KMS-11 (cell line): ENCODE results near the gene PCDHB1.

Experiments used
- H2AFZ ChIP-seq: fragments of 200-600 bp; sonication (generic); 2 replicates; pipeline ENCODE4 v1.6.1; 2016; ENCODE audit warnings: antibody characterized with exemption, mixed run types, low read depth
- H3K27ac ChIP-seq: fragments of 200-600 bp; sonication (generic); 2 replicates; pipeline ENCODE4 v1.6.1; 2016; ENCODE audit warnings: mild to moderate bottlenecking, mixed run types
- H3K27me3 ChIP-seq: fragments of 200-600 bp; sonication (generic); 2 replicates; pipeline ENCODE4 v1.6.1; 2017; ENCODE audit warnings: mild to moderate bottlenecking, low read depth, mixed run types, moderate library complexity; ENCODE audit not compliant: insufficient read depth
- H3K36me3 ChIP-seq: fragments of 200-600 bp; sonication (generic); 2 replicates; pipeline ENCODE4 v1.6.1; 2017; ENCODE audit warnings: mild to moderate bottlenecking, mixed run types; ENCODE audit not compliant: insufficient read depth
- H3K4me1 ChIP-seq: fragments of 200-600 bp; sonication (generic); 2 replicates; pipeline ENCODE4 v1.6.1; 2016; ENCODE audit warnings: mild to moderate bottlenecking, low read depth, mixed run types; ENCODE audit not compliant: poor library complexity, severe bottlenecking
- H3K4me2 ChIP-seq: fragments of 200-600 bp; sonication (generic); 2 replicates; pipeline ENCODE4 v1.7.0; 2016; ENCODE audit warnings: mild to moderate bottlenecking, mixed run types
- H3K4me3 ChIP-seq: fragments of 200-600 bp; sonication (generic); IDR thresholded peaks from 2 replicates; pipeline ENCODE4 v1.6.1; 2017; ENCODE audit warnings: low read depth, low read length, mixed read lengths; ENCODE audit not compliant: insufficient read depth
- H3K79me2 ChIP-seq: fragments of 200-600 bp; sonication (generic); 2 replicates; pipeline ENCODE4 v1.6.1; 2016; ENCODE audit warnings: low read depth, mixed run types; ENCODE audit not compliant: insufficient read depth
- H3K9ac ChIP-seq: fragments of 200-600 bp; sonication (generic); 2 replicates; pipeline ENCODE4 v1.6.1; 2016; ENCODE audit warnings: mild to moderate bottlenecking, mixed run types
- H4K20me1 ChIP-seq: fragments of 200-600 bp; sonication (generic); 2 replicates; pipeline ENCODE4 v1.6.1; 2016; ENCODE audit warnings: mild to moderate bottlenecking, mixed run types; ENCODE audit not compliant: insufficient read depth
- TF ChIP-seq, protein P1 (sequence below): fragments of 200-600 bp; sonication (generic); conservative IDR thresholded peaks from 2 replicates; pipeline ENCODE4 v1.6.1; 2017; ENCODE audit warnings: low read depth, mild to moderate bottlenecking, antibody characterized with exemption, low read length, moderate library complexity, mixed read lengths

PCDHB1 gene

GRCh38 chr5:141039061-141039460 lies 12.1 kb upstream of the PCDHB1 start:
- no peak overlapping the region for H3K4me2 ChIP-seq
- H3K27ac ChIP-seq: no peak overlapping the region
- no peaks in the 10 kb centered on the region for H3K79me2 ChIP-seq
- no peaks in the 10 kb centered on the region for H3K4me1 ChIP-seq
- TF ChIP-seq, protein P1, sequence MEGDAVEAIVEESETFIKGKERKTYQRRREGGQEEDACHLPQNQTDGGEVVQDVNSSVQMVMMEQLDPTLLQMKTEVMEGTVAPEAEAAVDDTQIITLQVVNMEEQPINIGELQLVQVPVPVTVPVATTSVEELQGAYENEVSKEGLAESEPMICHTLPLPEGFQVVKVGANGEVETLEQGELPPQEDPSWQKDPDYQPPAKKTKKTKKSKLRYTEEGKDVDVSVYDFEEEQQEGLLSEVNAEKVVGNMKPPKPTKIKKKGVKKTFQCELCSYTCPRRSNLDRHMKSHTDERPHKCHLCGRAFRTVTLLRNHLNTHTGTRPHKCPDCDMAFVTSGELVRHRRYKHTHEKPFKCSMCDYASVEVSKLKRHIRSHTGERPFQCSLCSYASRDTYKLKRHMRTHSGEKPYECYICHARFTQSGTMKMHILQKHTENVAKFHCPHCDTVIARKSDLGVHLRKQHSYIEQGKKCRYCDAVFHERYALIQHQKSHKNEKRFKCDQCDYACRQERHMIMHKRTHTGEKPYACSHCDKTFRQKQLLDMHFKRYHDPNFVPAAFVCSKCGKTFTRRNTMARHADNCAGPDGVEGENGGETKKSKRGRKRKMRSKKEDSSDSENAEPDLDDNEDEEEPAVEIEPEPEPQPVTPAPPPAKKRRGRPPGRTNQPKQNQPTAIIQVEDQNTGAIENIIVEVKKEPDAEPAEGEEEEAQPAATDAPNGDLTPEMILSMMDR: no peak
- no peaks in the 10 kb centered on the region for H4K20me1 ChIP-seq
- H3K9ac ChIP-seq: no peak overlapping the region
- no peaks in the 10 kb centered on the region; the same call in 1 of the 2 replicates for H3K27me3 ChIP-seq
- H2AFZ ChIP-seq: no peak overlapping the region
- no peak overlapping the region for H3K4me3 ChIP-seq
- no peaks in the 10 kb centered on the region for H3K36me3 ChIP-seq

DNA sequence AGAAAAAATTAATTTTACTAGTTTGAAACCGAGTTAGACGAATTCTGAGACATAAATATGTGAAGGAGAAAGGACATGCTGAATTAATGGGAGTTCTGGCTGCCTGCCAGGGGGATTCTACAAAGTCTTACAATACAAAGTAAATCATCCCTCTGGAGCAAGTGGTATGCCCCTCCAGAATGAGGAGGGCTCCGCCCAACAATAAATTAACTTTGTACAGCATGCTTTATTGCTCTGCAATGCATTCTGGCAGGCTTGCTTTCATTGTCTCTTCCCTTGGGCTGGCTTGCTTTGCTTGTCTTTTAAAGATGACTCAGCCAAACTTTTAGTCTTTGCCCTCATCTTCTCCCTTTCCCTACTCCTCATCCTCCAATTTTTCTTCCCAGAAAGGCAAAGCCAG lies 11.7 kb upstream of the PCDHB1 start:
- H4K20me1 ChIP-seq: no peaks in the 10 kb centered on the region
- no peak overlapping the region for H3K4me3 ChIP-seq
- H3K36me3 ChIP-seq: no peaks in the 10 kb centered on the region
- no peaks in the 10 kb centered on the region for H3K79me2 ChIP-seq
- no peak overlapping the region for H3K9ac ChIP-seq
- H3K4me1 ChIP-seq: no peaks in the 10 kb centered on the region
- no peak overlapping the region for H2AFZ ChIP-seq
- no peak overlapping the region for H3K27ac ChIP-seq
- TF ChIP-seq, protein P1: no peak
- no peaks in the 10 kb centered on the region; the same call in 1 of the 2 replicates for H3K27me3 ChIP-seq
- no peak overlapping the region for H3K4me2 ChIP-seq

DNA sequence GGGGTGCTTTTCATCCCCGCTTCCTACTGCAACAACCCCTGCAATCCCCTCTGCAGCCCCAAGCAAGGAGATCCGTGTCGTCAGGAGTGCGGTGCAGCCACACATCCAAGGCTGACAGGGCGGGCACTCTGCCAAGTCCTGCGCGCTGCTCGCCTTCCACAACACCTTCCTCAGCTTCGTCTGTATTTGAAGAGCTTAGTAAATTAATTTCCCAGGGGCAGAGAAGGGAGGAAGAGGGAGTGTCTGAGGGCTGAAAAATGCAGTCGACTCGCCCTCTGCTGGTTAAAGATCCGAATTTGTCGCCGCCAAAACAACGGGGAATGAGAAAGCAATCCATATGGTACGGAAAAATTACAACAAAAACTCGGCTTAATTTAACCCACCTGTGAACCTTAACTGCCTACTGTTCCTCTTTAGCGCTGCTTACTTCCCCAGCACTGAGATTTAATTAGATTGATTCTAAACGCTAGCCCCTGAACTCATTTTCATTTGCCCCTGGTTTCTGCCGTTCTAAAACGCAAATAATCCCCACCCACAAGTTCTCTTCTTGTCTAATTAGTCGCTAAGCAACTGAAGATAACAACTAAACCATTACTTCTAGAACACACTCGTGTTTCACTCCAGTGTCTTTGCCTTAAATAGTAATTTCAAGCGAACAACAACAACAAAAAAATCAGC lies 10.9 kb upstream of the PCDHB1 start:
- Histone ChIP-seq H3K27ac (no peak overlapping the region), H3K4me1 (no peaks in the 10 kb centered on the region), H3K27me3 (no peaks in the 10 kb centered on the region; the same call in 1 of the 2 replicates), H2AFZ (no peak overlapping the region), H3K4me3 (no peak overlapping the region), H4K20me1 (no peaks in the 10 kb centered on the region), H3K4me2 (no peak overlapping the region), H3K79me2 (no peaks in the 10 kb centered on the region), H3K36me3 (no peaks in the 10 kb centered on the region), H3K9ac (no peak overlapping the region)
- TF ChIP-seq, protein P1: no peak

- TF ChIP-seq, protein P1: peak; percentile 84
- Histone ChIP-seq H3K79me2 (no peaks in the 10 kb centered on the region), H3K4me2 (no peak overlapping the region), H3K27ac (no peak overlapping the region), H3K27me3 (no peaks in the 10 kb centered on the region; the same call in 1 of the 2 replicates), H2AFZ (no peak overlapping the region), H3K4me3 (no peak overlapping the region), H4K20me1 (no peaks in the 10 kb centered on the region), H3K4me1 (no peaks in the 10 kb centered on the region), H3K36me3 (no peaks in the 10 kb centered on the region), H3K9ac (no peak overlapping the region)
Observed at GRCh38 chr5:141040771-141041426, 10.3 kb upstream of the PCDHB1 start.
